Measurements from ENCODE around the gene SIDT1. TPM values are rescaled to one million over a fixed set of nuclear protein-coding genes. Genes with fewer than 3 reads are reported as not detected.
A peak's percentile ranks its signal among the peaks of the same experiment; 100 is the strongest.

The SIDT1 gene
- polyA plus RNA-seq, 1 donor from 2014 or later: 47.5 TPM

- H3K27me3 Mint-ChIP-seq: no peaks in the 10 kb centered on the region
- no peak overlapping the region for H3K27ac Mint-ChIP-seq
- peaks cover 17 to 41% (median 32%) of the 10 kb centered on the region in 3 donors for H3K4me1 Mint-ChIP-seq
- peaks cover 2% of the 10 kb centered on the region for H3K36me3 Mint-ChIP-seq
- no peaks in the 10 kb centered on the region for H3K9me3 Mint-ChIP-seq
- H3K4me3 Mint-ChIP-seq: peak overlapping the region in 1 of 4 donors; percentile 5
Measured at GRCh38 chr3:113654851-113655250, 122.5 kb downstream of the SIDT1 start.

- Mint-ChIP-seq H3K36me3 (peaks cover 3% of the 10 kb centered on the region), H3K4me1 (peaks cover 37 to 59% (median 48%) of the 10 kb centered on the region in 3 donors)
Measured at GRCh38 chr3:113658107-113658506, 125.8 kb downstream of the SIDT1 start.

DNA sequence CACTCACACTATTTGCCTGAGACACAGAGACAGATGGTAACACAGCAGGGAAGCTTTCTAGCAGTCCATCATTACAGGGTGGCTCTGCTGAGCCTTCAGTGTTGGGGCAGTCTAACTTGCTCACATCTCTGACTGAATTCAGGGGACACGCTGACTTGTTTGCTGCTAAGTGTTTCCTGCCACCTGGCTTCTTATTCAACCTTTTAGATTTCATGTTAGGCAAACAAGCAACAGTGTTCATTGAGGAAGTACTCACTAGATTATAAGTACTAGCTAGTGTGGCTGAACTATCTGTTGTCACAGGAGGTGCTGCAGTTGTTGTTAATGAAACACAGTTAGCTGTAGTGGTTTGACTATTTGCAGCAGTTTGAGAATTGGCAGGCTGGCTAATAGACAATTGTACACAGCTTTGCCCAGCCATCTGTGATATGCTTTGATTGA is 126.8 kb downstream of the SIDT1 start:
- Mint-ChIP-seq H3K9me3 (peaks cover 0 to 1% (median 0%) of the 10 kb centered on the region in 3 donors), H3K27ac (peak overlapping the region; percentile 45 to 76 (median 57)), H3K4me1 (peaks cover 37 to 59% (median 48%) of the 10 kb centered on the region in 3 donors), H3K36me3 (peaks cover 3% of the 10 kb centered on the region), H3K4me3 (peak overlapping the region; percentile 33 to 89 (median 74)), H3K27me3 (no peaks in the 10 kb centered on the region)

More at GRCh38 chr3:113658107-113658506, 125.8 kb downstream of the SIDT1 start:
- Mint-ChIP-seq H3K27ac (peak overlapping the region in 2 of 3 donors; percentile 57 to 61), H3K9me3 (peaks cover 0 to 1% (median 0%) of the 10 kb centered on the region in 3 donors), H3K27me3 (no peaks in the 10 kb centered on the region), H3K4me3 (peak overlapping the region in 1 of 4 donors; percentile 36)

GRCh38 chr3:113659996-113660395 is 127.6 kb downstream of the SIDT1 start:
- Mint-ChIP-seq H3K27ac (peak overlapping the region; percentile 45 to 76 (median 57)), H3K9me3 (peaks cover 0 to 1% (median 0%) of the 10 kb centered on the region in 3 donors), H3K27me3 (no peaks in the 10 kb centered on the region), H3K4me1 (peaks cover 40 to 62% (median 51%) of the 10 kb centered on the region in 3 donors), H3K36me3 (peaks cover 9% of the 10 kb centered on the region), H3K4me3 (peak overlapping the region in 3 of 4 donors; percentile 33 to 89 (median 76))

- peak overlapping the region; percentile 57 to 81 (median 76) for H3K27ac Mint-ChIP-seq
- H3K36me3 Mint-ChIP-seq: peaks cover 11% of the 10 kb centered on the region
- H3K27me3 Mint-ChIP-seq: no peaks in the 10 kb centered on the region
- H3K9me3 Mint-ChIP-seq: peaks cover 0 to 1% (median 0%) of the 10 kb centered on the region in 3 donors
- peaks cover 37 to 60% (median 47%) of the 10 kb centered on the region in 3 donors for H3K4me1 Mint-ChIP-seq
- peak overlapping the region in 3 of 4 donors; percentile 33 to 89 (median 76) for H3K4me3 Mint-ChIP-seq
Measured at GRCh38 chr3:113660458-113660857, 128.1 kb downstream of the SIDT1 start.

GRCh38 chr3:113660896-113661295 is 128.5 kb downstream of the SIDT1 start:
- Mint-ChIP-seq H3K36me3 (peaks cover 11% of the 10 kb centered on the region), H3K4me3 (peak overlapping the region in 3 of 4 donors; percentile 33 to 89 (median 76)), H3K27me3 (no peaks in the 10 kb centered on the region), H3K9me3 (peaks cover 0 to 1% (median 0%) of the 10 kb centered on the region in 3 donors), H3K27ac (peak overlapping the region; percentile 57 to 81 (median 75)), H3K4me1 (peaks cover 37 to 56% (median 42%) of the 10 kb centered on the region in 3 donors)

- H3K4me1 Mint-ChIP-seq: peaks cover 37 to 51% (median 43%) of the 10 kb centered on the region in 3 donors
Measured at GRCh38 chr3:113662824-113663223, 130.5 kb downstream of the SIDT1 start.

DNA sequence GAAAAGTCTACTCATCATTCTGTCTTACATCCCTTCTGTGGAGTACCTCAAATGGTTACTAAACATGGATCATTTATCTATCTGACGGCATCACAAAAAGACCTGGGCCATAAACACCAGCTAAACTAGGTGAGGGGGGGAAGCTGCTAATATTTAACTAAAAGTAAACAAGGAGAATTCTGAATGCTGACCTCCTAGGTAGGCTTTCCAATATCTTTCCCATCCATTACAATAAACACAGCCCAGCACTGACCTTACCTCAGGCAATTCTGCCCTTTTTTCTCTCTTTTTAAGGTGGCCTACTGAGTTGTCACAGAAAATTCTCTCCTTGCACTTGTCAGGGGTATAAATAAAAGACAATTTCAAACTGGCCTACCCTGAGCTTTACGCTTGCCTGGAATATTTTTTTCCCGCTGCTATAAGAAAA is 131.0 kb downstream of the SIDT1 start:
- H3K27me3 Mint-ChIP-seq: no peaks in the 10 kb centered on the region
- H3K9me3 Mint-ChIP-seq: peaks cover 0 to 1% (median 0%) of the 10 kb centered on the region in 3 donors
- H3K36me3 Mint-ChIP-seq: peaks cover 9% of the 10 kb centered on the region
- peak overlapping the region in 2 of 3 donors; percentile 18 to 21 for H3K27ac Mint-ChIP-seq
- H3K4me3 Mint-ChIP-seq: peak overlapping the region in 1 of 4 donors; percentile 24
- H3K4me1 Mint-ChIP-seq: peaks cover 40 to 51% (median 43%) of the 10 kb centered on the region in 3 donors

More at GRCh38 chr3:113662824-113663223, 130.5 kb downstream of the SIDT1 start:
- peaks cover 11% of the 10 kb centered on the region for H3K36me3 Mint-ChIP-seq
- peak overlapping the region in 1 of 3 donors; percentile 18 for H3K27ac Mint-ChIP-seq
- H3K9me3 Mint-ChIP-seq: peaks cover 0 to 1% (median 0%) of the 10 kb centered on the region in 3 donors
- H3K27me3 Mint-ChIP-seq: no peaks in the 10 kb centered on the region
- H3K4me3 Mint-ChIP-seq: no peak overlapping the region

DNA sequence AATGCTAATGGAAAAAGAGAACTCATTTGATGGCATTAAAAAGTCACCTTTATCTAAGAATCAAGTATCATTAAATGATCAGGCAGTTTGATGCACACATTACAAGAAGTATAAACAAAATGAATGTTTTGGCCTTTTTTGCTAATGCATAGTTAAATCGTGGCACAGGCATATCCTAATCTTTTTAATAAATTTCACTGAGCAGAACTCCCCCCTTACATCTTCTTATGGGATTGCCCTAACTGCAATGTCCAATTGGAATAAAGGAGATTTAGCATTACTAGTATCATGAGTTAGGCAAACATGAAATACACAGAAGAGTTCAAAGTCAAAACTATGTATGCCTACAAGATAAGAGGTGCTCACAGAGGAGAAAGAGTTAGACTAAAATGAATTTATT is 131.4 kb downstream of the SIDT1 start:
- peak overlapping the region in 1 of 3 donors; percentile 21 for H3K27ac Mint-ChIP-seq
- H3K27me3 Mint-ChIP-seq: no peaks in the 10 kb centered on the region
- H3K4me3 Mint-ChIP-seq: peak overlapping the region in 1 of 4 donors; percentile 24
- peaks cover 9% of the 10 kb centered on the region for H3K36me3 Mint-ChIP-seq
- peaks cover 0 to 1% (median 0%) of the 10 kb centered on the region in 3 donors for H3K9me3 Mint-ChIP-seq
- peaks cover 44 to 51% (median 44%) of the 10 kb centered on the region in 3 donors for H3K4me1 Mint-ChIP-seq

GRCh38 chr3:113664523-113665094 is 132.3 kb downstream of the SIDT1 start:
- Mint-ChIP-seq H3K36me3 (peaks cover 9% of the 10 kb centered on the region), H3K9me3 (peaks cover 0 to 1% (median 0%) of the 10 kb centered on the region in 3 donors), H3K27ac (peak overlapping the region in 2 of 3 donors; percentile 21 to 46), H3K4me3 (no peak overlapping the region), H3K4me1 (peaks cover 40 to 47% (median 45%) of the 10 kb centered on the region in 3 donors), H3K27me3 (no peaks in the 10 kb centered on the region)

DNA sequence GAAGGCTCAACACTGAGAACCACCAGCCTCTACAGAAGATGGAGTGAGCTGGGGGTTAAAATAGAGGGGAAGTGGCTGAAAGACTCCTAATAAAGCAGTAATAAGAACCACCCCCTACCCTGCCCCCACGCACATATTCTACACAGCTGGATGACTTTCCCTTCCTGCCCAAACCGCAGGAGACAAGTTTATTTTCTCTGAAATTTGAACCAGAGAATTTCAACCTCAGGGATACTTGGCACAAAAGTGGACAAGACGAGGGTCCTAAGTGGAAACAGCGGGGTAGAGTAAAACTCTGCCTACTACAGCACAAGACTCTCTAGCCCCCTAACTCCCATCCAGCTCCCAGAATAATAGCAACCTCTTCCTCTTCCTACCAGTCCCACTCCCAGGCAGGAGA is 135.7 kb downstream of the SIDT1 start:
- H3K4me1 Mint-ChIP-seq: peaks cover 25 to 34% (median 28%) of the 10 kb centered on the region in 3 donors
- H3K36me3 Mint-ChIP-seq: peaks cover 7% of the 10 kb centered on the region
- H3K9me3 Mint-ChIP-seq: no peaks in the 10 kb centered on the region
- peak overlapping the region in 1 of 3 donors; percentile 44 for H3K27ac Mint-ChIP-seq
- peak overlapping the region in 2 of 4 donors; percentile 29 to 65 for H3K4me3 Mint-ChIP-seq
- no peaks in the 10 kb centered on the region for H3K27me3 Mint-ChIP-seq

- peak overlapping the region in 1 of 3 donors; percentile 40 for H3K27ac Mint-ChIP-seq
- peaks cover 21% of the 10 kb centered on the region for H3K36me3 Mint-ChIP-seq
Measured at GRCh38 chr3:113673593-113673992, 141.2 kb downstream of the SIDT1 start.

DNA sequence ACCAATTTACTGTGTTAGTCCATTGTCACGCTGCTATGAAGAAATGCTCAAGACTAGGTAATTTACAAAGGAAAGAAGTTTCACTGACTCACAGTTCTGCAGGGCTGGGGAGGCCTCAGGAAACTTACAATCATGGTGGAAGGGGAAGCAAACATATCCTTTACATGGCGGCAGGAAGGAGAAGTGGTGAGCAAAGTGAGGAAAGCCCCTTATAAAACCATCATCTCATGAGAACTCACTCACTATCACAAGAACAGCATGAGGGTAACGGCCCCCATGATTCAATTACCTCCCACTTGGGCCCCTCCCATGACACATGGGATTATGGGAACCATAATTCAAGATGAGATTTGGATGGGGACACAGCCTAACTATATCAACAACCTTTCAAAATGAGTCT is 143.9 kb downstream of the SIDT1 start:
- peaks cover 14 to 26% (median 24%) of the 10 kb centered on the region in 3 donors for H3K4me1 Mint-ChIP-seq
- peak overlapping the region in 1 of 4 donors; percentile 14 for H3K4me3 Mint-ChIP-seq
- peak overlapping the region; percentile 23 to 93 (median 74) for H3K27ac Mint-ChIP-seq
- peaks cover 0 to 5% (median 0%) of the 10 kb centered on the region in 3 donors for H3K9me3 Mint-ChIP-seq
- H3K36me3 Mint-ChIP-seq: peaks cover 22% of the 10 kb centered on the region
- H3K27me3 Mint-ChIP-seq: no peaks in the 10 kb centered on the region

More at GRCh38 chr3:113673593-113673992, 141.2 kb downstream of the SIDT1 start:
- Mint-ChIP-seq H3K9me3 (peaks cover 0 to 5% (median 0%) of the 10 kb centered on the region in 3 donors), H3K4me1 (peaks cover 21 to 45% (median 30%) of the 10 kb centered on the region in 3 donors), H3K27me3 (no peaks in the 10 kb centered on the region), H3K4me3 (peak overlapping the region in 1 of 4 donors; percentile 72)

DNA sequence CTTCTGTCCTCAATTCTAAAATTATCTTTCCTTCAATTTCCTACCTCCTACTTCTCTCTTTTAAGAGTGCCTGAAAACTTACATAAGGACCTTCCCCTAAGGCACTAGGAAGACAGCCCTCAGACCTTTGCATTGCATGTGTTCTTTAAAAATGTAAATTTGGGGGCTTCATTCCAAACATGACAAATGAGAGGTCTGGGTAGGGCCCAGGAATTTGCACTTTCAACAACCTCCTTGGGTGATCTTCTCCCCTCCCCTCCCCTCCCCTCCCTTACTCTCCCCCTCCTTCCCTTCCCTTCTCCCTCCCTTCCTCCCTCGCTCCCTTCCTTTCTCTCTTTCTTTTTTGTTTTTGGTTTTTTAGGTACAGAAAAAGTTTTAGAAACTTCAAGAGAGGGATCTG is 145.4 kb downstream of the SIDT1 start:
- Mint-ChIP-seq H3K4me3 (no peak overlapping the region), H3K4me1 (peaks cover 13 to 27% (median 24%) of the 10 kb centered on the region in 3 donors), H3K27me3 (no peaks in the 10 kb centered on the region), H3K27ac (peak overlapping the region in 1 of 3 donors; percentile 78), H3K9me3 (peaks cover 0 to 5% (median 0%) of the 10 kb centered on the region in 3 donors), H3K36me3 (peaks cover 22% of the 10 kb centered on the region)

GRCh38 chr3:113678773-113679172 is 146.4 kb downstream of the SIDT1 start:
- Mint-ChIP-seq H3K4me3 (no peak overlapping the region), H3K36me3 (peaks cover 24% of the 10 kb centered on the region), H3K9me3 (peaks cover 0 to 5% (median 0%) of the 10 kb centered on the region in 3 donors), H3K4me1 (peaks cover 13 to 27% (median 26%) of the 10 kb centered on the region in 3 donors), H3K27ac (no peak overlapping the region), H3K27me3 (no peaks in the 10 kb centered on the region)

All from IgD-negative memory B cell (primary cell).